IPS-NIHi7 (cell line): ENCODE data around the gene ANAPC1.
"Not testable (repeated sequence)": the region's sequence is repeated elsewhere in the genome, so short reads cannot be mapped to it uniquely, and the experiment has no call there.

ENCODE experiments used
- DNase-seq: peaks from one replicate; pipeline ENCODE4 v3.0.0; 2012; ENCODE audit warnings: mixed read lengths; ENCODE audit errors: extremely low spot score

The ANAPC1 gene, protein sequence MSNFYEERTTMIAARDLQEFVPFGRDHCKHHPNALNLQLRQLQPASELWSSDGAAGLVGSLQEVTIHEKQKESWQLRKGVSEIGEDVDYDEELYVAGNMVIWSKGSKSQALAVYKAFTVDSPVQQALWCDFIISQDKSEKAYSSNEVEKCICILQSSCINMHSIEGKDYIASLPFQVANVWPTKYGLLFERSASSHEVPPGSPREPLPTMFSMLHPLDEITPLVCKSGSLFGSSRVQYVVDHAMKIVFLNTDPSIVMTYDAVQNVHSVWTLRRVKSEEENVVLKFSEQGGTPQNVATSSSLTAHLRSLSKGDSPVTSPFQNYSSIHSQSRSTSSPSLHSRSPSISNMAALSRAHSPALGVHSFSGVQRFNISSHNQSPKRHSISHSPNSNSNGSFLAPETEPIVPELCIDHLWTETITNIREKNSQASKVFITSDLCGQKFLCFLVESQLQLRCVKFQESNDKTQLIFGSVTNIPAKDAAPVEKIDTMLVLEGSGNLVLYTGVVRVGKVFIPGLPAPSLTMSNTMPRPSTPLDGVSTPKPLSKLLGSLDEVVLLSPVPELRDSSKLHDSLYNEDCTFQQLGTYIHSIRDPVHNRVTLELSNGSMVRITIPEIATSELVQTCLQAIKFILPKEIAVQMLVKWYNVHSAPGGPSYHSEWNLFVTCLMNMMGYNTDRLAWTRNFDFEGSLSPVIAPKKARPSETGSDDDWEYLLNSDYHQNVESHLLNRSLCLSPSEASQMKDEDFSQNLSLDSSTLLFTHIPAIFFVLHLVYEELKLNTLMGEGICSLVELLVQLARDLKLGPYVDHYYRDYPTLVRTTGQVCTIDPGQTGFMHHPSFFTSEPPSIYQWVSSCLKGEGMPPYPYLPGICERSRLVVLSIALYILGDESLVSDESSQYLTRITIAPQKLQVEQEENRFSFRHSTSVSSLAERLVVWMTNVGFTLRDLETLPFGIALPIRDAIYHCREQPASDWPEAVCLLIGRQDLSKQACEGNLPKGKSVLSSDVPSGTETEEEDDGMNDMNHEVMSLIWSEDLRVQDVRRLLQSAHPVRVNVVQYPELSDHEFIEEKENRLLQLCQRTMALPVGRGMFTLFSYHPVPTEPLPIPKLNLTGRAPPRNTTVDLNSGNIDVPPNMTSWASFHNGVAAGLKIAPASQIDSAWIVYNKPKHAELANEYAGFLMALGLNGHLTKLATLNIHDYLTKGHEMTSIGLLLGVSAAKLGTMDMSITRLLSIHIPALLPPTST (N-terminal part only)

DNA sequence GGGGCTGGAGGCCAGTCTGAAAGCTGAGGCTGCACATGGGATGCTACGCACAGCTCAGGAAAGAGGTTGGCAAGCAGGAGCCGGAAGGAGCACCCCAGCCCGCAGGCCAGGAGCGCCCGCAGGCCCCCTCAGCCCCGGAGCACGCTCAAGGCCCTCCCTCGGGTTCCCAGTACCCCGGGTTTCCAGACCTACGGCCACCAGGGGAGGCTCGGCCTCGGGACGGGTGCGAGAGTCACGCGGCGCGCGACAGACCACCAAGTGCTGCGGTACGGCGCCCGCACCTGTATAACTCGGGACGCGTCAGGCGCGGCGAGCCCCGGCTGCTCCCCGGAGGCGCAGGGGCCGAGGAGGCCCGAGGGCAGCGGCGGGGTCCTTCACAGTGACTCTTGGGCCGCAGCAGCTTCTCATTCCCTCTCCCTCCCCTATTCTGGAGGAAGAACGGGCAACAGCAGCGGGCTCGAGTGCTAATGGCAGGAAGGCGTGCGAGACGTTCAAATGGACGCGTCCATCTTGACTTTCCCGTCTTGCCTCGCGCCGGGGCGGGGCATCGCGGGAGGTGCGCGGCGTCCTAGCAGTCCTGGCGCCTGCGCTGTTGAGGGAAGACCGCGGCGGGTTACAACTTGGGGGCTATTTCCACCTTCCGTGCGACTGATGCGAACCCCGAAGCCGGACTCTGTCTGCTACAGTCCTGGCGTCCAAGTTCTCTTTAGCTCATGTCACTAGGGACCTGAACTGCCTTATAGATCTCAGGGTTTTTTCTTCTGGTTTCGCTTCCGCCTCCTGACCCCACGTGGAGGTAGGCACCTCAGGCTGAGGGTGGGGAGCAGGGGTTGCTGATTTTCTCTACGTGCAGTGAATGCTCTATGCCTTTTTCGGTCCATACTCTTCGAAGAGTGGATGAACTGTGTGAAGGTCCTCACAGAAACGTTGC is at the start of gene ANAPC1:
TSS of gene ANAPC1 (minus strand) at position 533 of the 931 bp plus-strand sequence. CDS start 3,368 bp downstream, outside the sequence.
- DNase-seq: peak; percentile 87

- no peak for DNase-seq
Observed at GRCh38 chr2:111932841-111933291, 48.9 kb upstream of the ANAPC1 start.

GRCh38 chr2:111930875-111931274 is 46.9 kb upstream of the ANAPC1 start:
- DNase-seq: no peak

DNA sequence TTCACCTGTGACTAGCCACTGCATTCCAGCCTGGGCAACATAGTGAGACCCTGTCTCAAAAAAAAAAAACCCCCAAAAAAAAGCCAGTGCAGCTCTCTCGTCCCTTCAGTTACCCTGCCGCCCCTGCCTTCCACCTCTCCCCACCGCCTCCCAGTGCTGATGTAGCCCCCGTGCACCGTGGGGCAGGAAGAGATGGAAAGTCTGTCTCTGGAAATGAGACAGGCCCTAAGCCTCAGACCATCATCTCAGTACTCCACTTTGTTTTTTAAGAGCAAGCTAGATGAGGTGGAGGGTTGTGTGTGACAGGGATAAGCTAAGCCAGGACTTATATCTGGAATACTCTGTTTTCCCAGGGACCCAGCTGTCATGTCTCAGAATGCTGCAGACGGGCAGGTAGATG is 46.4 kb upstream of the ANAPC1 start:
- no peak for DNase-seq

- DNase-seq: no peak
Observed at GRCh38 chr2:111927723-111928122, 43.7 kb upstream of the ANAPC1 start.

- DNase-seq: no peak
Observed at GRCh38 chr2:111924617-111925107, 40.7 kb upstream of the ANAPC1 start.

GRCh38 chr2:111923276-111923804 is 39.3 kb upstream of the ANAPC1 start:
- no peak for DNase-seq

- DNase-seq: no peak
Observed at GRCh38 chr2:111919794-111920608, 36.0 kb upstream of the ANAPC1 start.

- peak; percentile 68 for DNase-seq
Observed at GRCh38 chr2:111919365-111919764, 35.4 kb upstream of the ANAPC1 start.

GRCh38 chr2:111918383-111918806 is 34.4 kb upstream of the ANAPC1 start:
- DNase-seq: no peak

GRCh38 chr2:111917106-111917505 is 33.1 kb upstream of the ANAPC1 start:
- DNase-seq: no peak

GRCh38 chr2:111912547-111912946 is 28.6 kb upstream of the ANAPC1 start:
- no peak for DNase-seq

DNA sequence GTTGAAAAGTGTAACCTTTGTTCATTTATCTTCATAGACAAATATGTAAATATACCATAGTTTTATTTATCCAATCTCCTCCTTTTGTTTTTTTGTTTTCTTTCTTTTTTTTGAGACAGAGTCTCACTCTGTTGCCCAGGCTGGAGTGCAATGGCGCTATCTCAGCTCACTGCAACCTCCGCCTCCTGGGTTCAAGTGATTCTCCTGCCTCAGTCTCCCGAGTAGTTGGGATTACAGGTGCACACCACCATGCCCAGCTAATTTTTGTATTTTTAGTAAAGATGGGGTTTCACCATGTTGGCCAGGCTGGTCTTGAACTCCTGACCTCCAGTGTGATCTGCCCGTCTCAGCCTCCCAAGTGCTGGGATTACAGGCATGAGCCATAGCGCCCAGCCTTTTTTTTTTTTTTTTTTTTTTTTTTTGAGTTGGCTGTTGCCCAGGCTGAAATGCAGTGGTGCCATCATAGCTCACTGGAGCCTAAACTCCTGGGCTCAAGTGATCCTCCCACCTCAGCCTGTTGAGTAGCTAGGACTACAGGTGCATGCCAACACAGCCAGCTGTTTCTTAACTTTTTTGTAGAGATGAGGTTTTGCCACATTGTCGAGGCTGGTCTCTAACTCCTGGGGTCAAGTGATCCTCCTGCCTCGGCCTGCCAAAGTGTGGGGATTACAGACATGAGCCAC is 27.4 kb upstream of the ANAPC1 start:
- not testable (repeated sequence) for DNase-seq

DNA sequence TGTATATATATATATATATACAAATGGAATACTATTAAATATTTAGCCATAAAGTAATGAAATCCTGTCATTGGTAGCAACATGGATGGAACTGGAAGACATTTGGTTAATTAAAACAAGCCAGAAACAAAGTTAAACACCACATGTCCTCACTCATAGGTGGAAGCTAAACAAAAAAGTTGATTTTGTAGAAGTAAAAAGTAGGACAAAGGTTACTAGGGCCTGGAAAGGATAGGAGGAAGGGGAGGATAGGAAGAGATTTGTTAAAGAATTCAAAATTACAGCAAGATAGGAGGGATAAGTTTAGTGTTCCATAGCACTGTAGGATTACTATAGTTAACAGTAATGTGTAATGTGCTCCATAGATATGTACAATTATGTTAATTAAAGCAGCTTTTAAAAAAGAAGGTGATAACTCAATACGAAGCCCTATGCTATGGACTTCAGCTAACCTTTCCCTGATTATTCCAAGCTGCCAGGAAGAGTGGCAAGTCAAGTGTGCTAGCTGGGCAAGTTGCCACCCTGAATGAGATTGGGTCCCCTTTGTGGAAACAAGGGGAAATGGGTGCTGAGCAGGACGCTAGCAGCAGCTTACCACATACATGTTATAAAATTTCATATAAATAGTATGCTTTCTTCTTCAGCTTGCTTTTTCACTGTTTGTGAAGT is 26.8 kb upstream of the ANAPC1 start:
- no peak for DNase-seq

DNA sequence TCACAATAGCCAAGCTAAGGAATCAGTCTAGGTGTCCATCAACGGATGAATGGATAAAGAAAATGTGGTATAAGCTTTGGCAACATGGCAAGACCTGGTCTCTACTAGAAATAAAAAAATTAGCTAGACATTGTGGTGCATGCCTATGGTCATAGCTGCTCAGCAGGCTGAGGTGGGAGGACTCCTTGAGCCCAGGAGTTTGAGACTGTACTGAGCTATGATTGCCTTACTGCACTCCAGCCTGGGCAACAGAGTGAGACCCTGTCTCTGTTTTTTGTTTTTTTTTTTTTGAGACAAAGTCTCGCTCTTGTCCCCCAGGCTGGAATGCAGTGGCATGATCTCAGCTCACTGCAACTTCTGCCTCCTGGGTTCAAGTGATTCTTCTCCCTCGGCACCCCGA is 26.0 kb upstream of the ANAPC1 start:
- DNase-seq: not testable (repeated sequence)

DNA sequence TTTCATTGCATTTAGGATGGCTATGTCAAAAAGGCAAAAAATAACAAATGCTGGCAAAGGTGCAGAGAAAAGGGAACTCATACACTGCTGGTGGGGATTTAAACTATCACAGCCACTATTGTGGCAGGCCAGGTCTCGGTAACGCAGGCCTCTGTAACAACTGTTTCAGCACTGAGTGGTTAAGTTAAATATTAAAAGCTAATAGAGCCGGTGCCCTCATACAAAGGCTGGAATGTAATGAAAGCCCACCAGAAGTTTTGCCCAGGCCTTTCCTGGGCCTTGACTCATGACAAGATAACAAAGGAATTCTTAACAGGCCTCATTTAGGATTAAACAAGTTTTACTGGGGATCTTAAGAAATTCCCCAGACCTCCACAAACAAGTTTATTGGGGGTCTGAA is 25.1 kb upstream of the ANAPC1 start:
- no peak for DNase-seq

DNA sequence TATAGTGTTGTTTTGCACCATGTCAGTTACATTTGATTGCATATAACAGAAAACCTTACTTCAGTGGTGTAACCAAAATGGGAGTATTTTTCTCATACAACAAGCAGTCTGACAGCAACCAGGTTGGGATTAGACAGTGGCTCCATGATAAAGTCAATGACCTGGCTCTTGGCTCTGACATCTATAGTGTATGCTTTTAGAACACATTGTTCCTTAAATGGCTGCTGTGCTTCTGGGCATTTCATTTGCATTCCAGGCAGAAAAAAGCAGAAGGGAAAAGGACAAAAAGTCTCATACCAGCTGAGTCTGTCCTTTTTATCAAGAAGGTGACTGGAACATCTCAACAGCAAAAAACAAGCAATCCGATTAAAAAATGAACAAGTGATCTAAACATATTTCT is 24.6 kb upstream of the ANAPC1 start:
- DNase-seq: no peak
